A673 (cell line): ENCODE data around the gene EFCAB8.

Experiments used
- EZH2 ChIP-seq: fragments of 200-600 bp; sonication (generic); IDR thresholded peaks from 2 replicates; pipeline ENCODE4 v1.6.1; 2017; ENCODE audit warnings: borderline replicate concordance, low read depth, mild to moderate bottlenecking, mixed read lengths, antibody characterized with exemption, low read length; ENCODE audit not compliant: poor library complexity, severe bottlenecking
- TF ChIP-seq, protein P1 (sequence below): fragments of 300-800, 200-600 bp; sonication (generic); conservative IDR thresholded peaks from 2 replicates; pipeline ENCODE4 v1.5.1; 2017; ENCODE audit warnings: low read depth, mild to moderate bottlenecking, antibody characterized with exemption, low read length, moderate library complexity, mixed read lengths

DNA sequence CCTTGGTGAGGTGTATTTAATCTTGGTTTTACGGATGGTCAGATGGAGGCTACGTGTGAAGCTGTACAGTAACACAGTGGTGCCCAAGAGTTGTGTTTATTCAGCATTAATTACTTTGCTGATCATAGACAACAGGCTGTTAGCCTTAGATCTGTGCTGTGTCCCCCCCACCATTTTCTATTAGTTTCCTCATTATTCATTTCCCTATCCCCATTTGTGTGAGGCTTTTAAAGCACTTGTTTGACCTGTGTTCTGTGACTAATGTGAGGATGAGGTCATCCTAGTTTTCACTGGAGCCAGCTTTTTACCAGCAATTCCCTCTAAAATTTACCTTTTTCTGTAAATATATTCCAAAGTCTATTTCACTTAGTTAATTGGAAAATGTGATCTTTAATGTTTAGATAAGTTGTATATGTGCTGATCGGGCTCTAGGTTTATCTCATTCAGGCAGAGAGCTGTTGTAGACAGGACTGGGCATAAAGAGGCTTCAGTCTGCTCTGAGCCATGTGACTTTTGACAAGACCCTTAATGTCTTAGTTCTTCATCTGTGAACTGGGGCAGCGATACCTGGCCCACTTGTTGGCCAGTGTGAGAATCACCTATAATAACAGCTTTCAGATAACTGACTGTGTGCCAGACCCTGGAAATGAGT lies 30.6 kb upstream of the EFCAB8 start:
- TF ChIP-seq, protein P1, sequence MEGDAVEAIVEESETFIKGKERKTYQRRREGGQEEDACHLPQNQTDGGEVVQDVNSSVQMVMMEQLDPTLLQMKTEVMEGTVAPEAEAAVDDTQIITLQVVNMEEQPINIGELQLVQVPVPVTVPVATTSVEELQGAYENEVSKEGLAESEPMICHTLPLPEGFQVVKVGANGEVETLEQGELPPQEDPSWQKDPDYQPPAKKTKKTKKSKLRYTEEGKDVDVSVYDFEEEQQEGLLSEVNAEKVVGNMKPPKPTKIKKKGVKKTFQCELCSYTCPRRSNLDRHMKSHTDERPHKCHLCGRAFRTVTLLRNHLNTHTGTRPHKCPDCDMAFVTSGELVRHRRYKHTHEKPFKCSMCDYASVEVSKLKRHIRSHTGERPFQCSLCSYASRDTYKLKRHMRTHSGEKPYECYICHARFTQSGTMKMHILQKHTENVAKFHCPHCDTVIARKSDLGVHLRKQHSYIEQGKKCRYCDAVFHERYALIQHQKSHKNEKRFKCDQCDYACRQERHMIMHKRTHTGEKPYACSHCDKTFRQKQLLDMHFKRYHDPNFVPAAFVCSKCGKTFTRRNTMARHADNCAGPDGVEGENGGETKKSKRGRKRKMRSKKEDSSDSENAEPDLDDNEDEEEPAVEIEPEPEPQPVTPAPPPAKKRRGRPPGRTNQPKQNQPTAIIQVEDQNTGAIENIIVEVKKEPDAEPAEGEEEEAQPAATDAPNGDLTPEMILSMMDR, result no peak
- TF ChIP-seq EZH2, result no peak
